Panc1 (cell line): ENCODE results near the gene MRPS11. TPM values are rescaled to one million over a fixed set of nuclear protein-coding genes. Genes with fewer than 3 reads are reported as not detected.
A peak's percentile ranks its signal among the peaks of the same experiment; 100 is the strongest.

Source experiments
- ATAC-seq: fragments of 200-7000 bp; cut with Tn5 transposase; 2 replicates; pipeline ENCODE4 v1.9.1; 2020; ENCODE audit warnings: mild to moderate bottlenecking, moderate library complexity
- BruUV-seq: library from RNA; stranded (reverse); fragments of 400-500 nt; replicated peaks from 2 replicates; lab custom pipeline; 2021; lab: Mats Ljungman, UMichigan
- CTCF ChIA-PET: fragments of 300-600 bp; sonication (Branson Sonifier 250); formaldehyde crosslinking; loops from one replicate; lab custom pipeline; 2022; ENCODE audit warnings: antibody characterized with exemption; lab: Charles Lee
- POLR2A ChIA-PET: fragments of 300-600 bp; sonication (Branson Sonifier 250); formaldehyde crosslinking; loops from one replicate; lab custom pipeline; 2022; ENCODE audit warnings: antibody characterized with exemption; lab: Charles Lee
- DNase-seq: peaks from one replicate; pipeline ENCODE4 v3.0.0-alpha.2; 2010; ENCODE audit warnings: low read depth, low spot score
- H3K27ac ChIP-seq: 2 replicates; pipeline ENCODE4 v1.5.1; 2011; ENCODE audit warnings: mild to moderate bottlenecking, low read length, inconsistent platforms
- H3K27me3 ChIP-seq: fragments of 200-500 bp; sonication (Bioruptor generic); 2 replicates; pipeline ENCODE4 v1.6.0; 2014; ENCODE audit warnings: low read length, inconsistent platforms; ENCODE audit not compliant: control insufficient read depth, insufficient read depth
- H3K36me3 ChIP-seq: fragments of 200-500 bp; sonication (Bioruptor generic); 2 replicates; pipeline ENCODE4 v1.5.1; 2014; ENCODE audit warnings: inconsistent platforms, mild to moderate bottlenecking, low read length, moderate library complexity; ENCODE audit not compliant: control insufficient read depth, insufficient read depth
- H3K4me1 ChIP-seq: 2 replicates; pipeline ENCODE4 v1.5.1; 2011; ENCODE audit warnings: inconsistent platforms, mild to moderate bottlenecking, low read length, moderate library complexity; ENCODE audit not compliant: control insufficient read depth, insufficient read depth
- H3K4me3 ChIP-seq, 2 experiments: 2 replicates each; pipeline ENCODE4 v1.5.1; 2011 to 2012; ENCODE audit warnings: low read depth in 2 of 2, low read length in 2 of 2, mild to moderate bottlenecking in 2 of 2, inconsistent platforms in 1 of 2, moderate library complexity in 1 of 2
- H3K9me3 ChIP-seq: fragments of 200-500 bp; sonication (Bioruptor generic); 2 replicates; pipeline ENCODE4 v1.5.1; 2014; ENCODE audit warnings: low read depth, mild to moderate bottlenecking, inconsistent platforms, low read length, moderate library complexity; ENCODE audit not compliant: control insufficient read depth, insufficient read depth
- POLR2AphosphoS5 ChIP-seq: IDR thresholded peaks from 2 replicates; pipeline ENCODE4 v1.6.1; 2012; ENCODE audit warnings: mild to moderate bottlenecking, low read depth, low read length, moderate library complexity
- SIN3A ChIP-seq: IDR thresholded peaks from 2 replicates; pipeline ENCODE4 v1.6.1; 2012; ENCODE audit warnings: low read depth, mild to moderate bottlenecking, low read length, moderate library complexity, borderline replicate concordance; ENCODE audit not compliant: insufficient read depth
- TCF7L2 ChIP-seq: IDR thresholded peaks from 2 replicates; pipeline ENCODE4 v1.6.1; 2011; ENCODE audit warnings: mild to moderate bottlenecking, low read depth, low read length, inconsistent platforms
- in situ Hi-C: cut with HindIII; loops from 2 replicates; pipeline ENCODE4 v1.10.0; 2016; ENCODE audit warnings: low sequenced_read_pairs, low pct_unique_long_range_greater_than_20kb
- intact Hi-C: fragments of 100-400 bp; cut with micrococcal nuclease; formaldehyde crosslinking; loops from one replicate; pipeline ENCODE4 v1.10.0; 2022; ENCODE audit not compliant: unreplicated experiment
- total RNA-seq: library from RNA; stranded (reverse); gene quantifications from one replicate; pipeline ENCODE4 v1.2.1, GENCODE V29; 2021; ENCODE audit not compliant: unreplicated experiment
- TF ChIP-seq, protein P1 (sequence below), 2 experiments: IDR thresholded peaks; 2 replicates each; pipeline ENCODE4 v1.6.1; 2011 to 2012; ENCODE audit warnings: low read depth in 2 of 2, control low read depth in 1 of 2, low read length in 1 of 2, mild to moderate bottlenecking in 1 of 2, moderate library complexity in 1 of 2; ENCODE audit not compliant: insufficient read depth in 1 of 2
- TF ChIP-seq, protein P2 (sequence below): fragments of 450-650 bp; IDR thresholded peaks from 2 replicates; pipeline ENCODE4 v1.5.1; 2017; ENCODE audit warnings: mild to moderate bottlenecking

The MRPS11 gene
- total RNA-seq, 1 experiment from 2014 or later, result 76.9 TPM

DNA sequence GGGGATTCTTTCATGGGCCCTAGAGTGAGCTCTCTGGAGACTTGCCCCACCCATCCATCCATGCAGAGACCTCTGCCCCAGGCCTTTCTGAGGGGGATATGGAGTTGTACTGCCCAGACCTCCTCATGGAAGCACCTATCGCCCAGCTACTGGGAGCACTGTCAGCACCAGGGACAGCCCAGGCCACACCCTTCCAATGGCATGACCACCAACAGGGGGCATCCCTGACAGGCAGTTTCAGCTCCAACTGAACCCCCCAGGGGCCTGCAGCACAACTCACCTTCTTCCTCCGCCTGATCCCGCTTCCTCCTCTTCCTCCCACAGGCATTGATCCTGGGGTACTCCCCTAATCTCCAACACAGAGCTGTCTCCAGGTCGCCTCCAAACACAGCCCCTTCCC is 21.8 kb downstream of the MRPS11 start:
- Histone ChIP-seq H3K36me3 (no peaks in the 10 kb centered on the region), H3K4me1 (no peaks in the 10 kb centered on the region), H3K27me3 (no peaks in the 10 kb centered on the region), H3K27ac (no peak overlapping the region), H3K4me3 (no peak overlapping the region), H3K9me3 (no peaks in the 10 kb centered on the region)
- BruUV-seq, result no TSS peak
- ChIA-PET POLR2A (no interaction called here), CTCF (no interaction called here)
- peak; percentile 46; the same call in 1 of the 2 replicates for ATAC-seq
- intact Hi-C loops, result loop anchor here (10.0 kb wide), 1 partner anchor 345 kb away; no protein-coding TSS in a partner anchor
- in situ Hi-C loops, result no loop called here
- no peak for DNase-seq
- TF ChIP-seq POLR2AphosphoS5 (no peak), SIN3A (no peak)
- TF ChIP-seq, protein P1, sequence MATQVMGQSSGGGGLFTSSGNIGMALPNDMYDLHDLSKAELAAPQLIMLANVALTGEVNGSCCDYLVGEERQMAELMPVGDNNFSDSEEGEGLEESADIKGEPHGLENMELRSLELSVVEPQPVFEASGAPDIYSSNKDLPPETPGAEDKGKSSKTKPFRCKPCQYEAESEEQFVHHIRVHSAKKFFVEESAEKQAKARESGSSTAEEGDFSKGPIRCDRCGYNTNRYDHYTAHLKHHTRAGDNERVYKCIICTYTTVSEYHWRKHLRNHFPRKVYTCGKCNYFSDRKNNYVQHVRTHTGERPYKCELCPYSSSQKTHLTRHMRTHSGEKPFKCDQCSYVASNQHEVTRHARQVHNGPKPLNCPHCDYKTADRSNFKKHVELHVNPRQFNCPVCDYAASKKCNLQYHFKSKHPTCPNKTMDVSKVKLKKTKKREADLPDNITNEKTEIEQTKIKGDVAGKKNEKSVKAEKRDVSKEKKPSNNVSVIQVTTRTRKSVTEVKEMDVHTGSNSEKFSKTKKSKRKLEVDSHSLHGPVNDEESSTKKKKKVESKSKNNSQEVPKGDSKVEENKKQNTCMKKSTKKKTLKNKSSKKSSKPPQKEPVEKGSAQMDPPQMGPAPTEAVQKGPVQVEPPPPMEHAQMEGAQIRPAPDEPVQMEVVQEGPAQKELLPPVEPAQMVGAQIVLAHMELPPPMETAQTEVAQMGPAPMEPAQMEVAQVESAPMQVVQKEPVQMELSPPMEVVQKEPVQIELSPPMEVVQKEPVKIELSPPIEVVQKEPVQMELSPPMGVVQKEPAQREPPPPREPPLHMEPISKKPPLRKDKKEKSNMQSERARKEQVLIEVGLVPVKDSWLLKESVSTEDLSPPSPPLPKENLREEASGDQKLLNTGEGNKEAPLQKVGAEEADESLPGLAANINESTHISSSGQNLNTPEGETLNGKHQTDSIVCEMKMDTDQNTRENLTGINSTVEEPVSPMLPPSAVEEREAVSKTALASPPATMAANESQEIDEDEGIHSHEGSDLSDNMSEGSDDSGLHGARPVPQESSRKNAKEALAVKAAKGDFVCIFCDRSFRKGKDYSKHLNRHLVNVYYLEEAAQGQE (IDR thresholded peaks at IDR 0.05; ENCODE audit: insufficient read depth in 1 of 2, low read depth in 2 of 2, low read length in 1 of 2), result peak; percentile 55 to 73; a peak in 3 of 4 replicates

DNA sequence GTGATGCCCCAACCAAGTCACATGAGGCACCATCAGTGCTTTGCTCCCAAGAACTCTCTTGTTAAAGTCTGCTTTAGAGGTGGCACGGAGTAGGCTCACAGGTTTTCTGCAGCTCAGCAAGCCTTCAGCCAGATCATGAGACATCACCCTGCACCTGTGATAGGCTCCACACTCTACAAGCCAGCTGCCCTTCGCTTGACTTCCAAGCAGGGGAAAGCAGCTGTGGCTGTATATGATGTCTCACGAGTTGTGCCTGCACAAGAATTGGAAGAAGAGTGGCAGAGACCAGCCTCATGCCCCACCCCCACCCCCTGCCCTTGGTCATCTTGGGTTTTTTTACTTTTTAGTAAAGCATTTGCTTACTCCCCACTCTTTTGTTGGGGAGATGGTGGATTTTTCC is 22.5 kb downstream of the MRPS11 start:
- TF ChIP-seq, protein P2, sequence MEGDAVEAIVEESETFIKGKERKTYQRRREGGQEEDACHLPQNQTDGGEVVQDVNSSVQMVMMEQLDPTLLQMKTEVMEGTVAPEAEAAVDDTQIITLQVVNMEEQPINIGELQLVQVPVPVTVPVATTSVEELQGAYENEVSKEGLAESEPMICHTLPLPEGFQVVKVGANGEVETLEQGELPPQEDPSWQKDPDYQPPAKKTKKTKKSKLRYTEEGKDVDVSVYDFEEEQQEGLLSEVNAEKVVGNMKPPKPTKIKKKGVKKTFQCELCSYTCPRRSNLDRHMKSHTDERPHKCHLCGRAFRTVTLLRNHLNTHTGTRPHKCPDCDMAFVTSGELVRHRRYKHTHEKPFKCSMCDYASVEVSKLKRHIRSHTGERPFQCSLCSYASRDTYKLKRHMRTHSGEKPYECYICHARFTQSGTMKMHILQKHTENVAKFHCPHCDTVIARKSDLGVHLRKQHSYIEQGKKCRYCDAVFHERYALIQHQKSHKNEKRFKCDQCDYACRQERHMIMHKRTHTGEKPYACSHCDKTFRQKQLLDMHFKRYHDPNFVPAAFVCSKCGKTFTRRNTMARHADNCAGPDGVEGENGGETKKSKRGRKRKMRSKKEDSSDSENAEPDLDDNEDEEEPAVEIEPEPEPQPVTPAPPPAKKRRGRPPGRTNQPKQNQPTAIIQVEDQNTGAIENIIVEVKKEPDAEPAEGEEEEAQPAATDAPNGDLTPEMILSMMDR, result no peak
- TF ChIP-seq SIN3A (no peak), TCF7L2 (no peak)
- TF ChIP-seq, protein P1 (IDR thresholded peaks at IDR 0.05; ENCODE audit: insufficient read depth in 1 of 2, low read depth in 2 of 2, low read length in 1 of 2), result no peak
- DNase-seq (no peak), ATAC-seq (no peak)
- Histone ChIP-seq H3K27ac (no peak overlapping the region), H3K4me1 (no peaks in the 10 kb centered on the region), H3K4me3 (no peak overlapping the region), H3K27me3 (no peaks in the 10 kb centered on the region), H3K9me3 (no peaks in the 10 kb centered on the region), H3K36me3 (no peaks in the 10 kb centered on the region)
- ChIA-PET POLR2A (no interaction called here), CTCF (interaction anchor here (0.6 kb wide), 1 partner anchor 113 kb away, joined by 10 read pairs; no protein-coding TSS in a partner anchor)
- intact Hi-C loops, result loop anchor here (5.0 kb wide), 1 partner anchor 122 kb away; no protein-coding TSS in a partner anchor
- no TSS peak for BruUV-seq
- in situ Hi-C loops, result no loop called here
